IMR-90 (cell line): Measurements from ENCODE around the gene OBP2B. TPM values are rescaled to one million over a fixed set of nuclear protein-coding genes. Genes with fewer than 3 reads are reported as not detected.

Experiments used
- ATAC-seq: fragments of 200-7000 bp; cut with Tn5 transposase; 2 replicates; pipeline ENCODE4 v1.9.1; 2020; ENCODE audit warnings: low read depth, mild to moderate bottlenecking, moderate library complexity
- BruUV-seq: library from RNA; stranded (reverse); fragments of 400-500 nt; replicated peaks from 2 replicates; lab custom pipeline; 2021; lab: Mats Ljungman, UMichigan
- CTCF ChIA-PET: fragments of 300-600 bp; formaldehyde crosslinking; extraction: SDS; loops from one replicate; lab custom pipeline; 2021; ENCODE audit warnings: antibody characterized with exemption; lab: Yijun Ruan, JAX
- POLR2A ChIA-PET: fragments of 300-600 bp; sonication (Branson Sonifier 250); formaldehyde crosslinking; loops from one replicate; lab custom pipeline; 2022; ENCODE audit warnings: antibody characterized with exemption; ENCODE audit not compliant: unreplicated experiment; lab: Charles Lee
- DNase-seq: peaks from one replicate; pipeline ENCODE4 v3.0.0; 2013
- H2AFZ ChIP-seq: replicated peaks from 2 replicates; pipeline ENCODE3; 2013; ENCODE audit warnings: low read length, mild to moderate bottlenecking; ENCODE audit not compliant: poor library complexity
- H2AK5ac ChIP-seq: 2 replicates; pipeline ENCODE4 v1.6.1; 2013; ENCODE audit warnings: low read depth, low read length, inconsistent platforms
- H2AK9ac ChIP-seq: replicated peaks from 2 replicates; pipeline ENCODE3; 2013; ENCODE audit warnings: mild to moderate bottlenecking, low read depth, low read length, moderate library complexity; ENCODE audit not compliant: poor library complexity
- H2BK120ac ChIP-seq: 2 replicates; pipeline ENCODE4 v1.6.1; 2013; ENCODE audit warnings: low read depth, low read length, inconsistent platforms
- H2BK15ac ChIP-seq: 3 replicates; pipeline ENCODE4 v1.6.1; 2013; ENCODE audit warnings: low read depth, low read length, inconsistent platforms
- H2BK20ac ChIP-seq: 2 replicates; pipeline ENCODE4 v1.6.1; 2013; ENCODE audit warnings: low read depth, mild to moderate bottlenecking, inconsistent platforms, low read length, moderate library complexity
- H2BK5ac ChIP-seq: 2 replicates; pipeline ENCODE4 v1.6.1; 2013; ENCODE audit warnings: mild to moderate bottlenecking, low read depth, low read length, inconsistent platforms; ENCODE audit not compliant: poor library complexity, severe bottlenecking
- H3K14ac ChIP-seq: replicated peaks from 2 replicates; pipeline ENCODE4 v1.6.1; 2013; ENCODE audit warnings: low read depth, low read length, inconsistent platforms
- H3K18ac ChIP-seq: 2 replicates; pipeline ENCODE4 v1.6.1; 2013; ENCODE audit warnings: low read depth, low read length, control low read depth
- H3K23ac ChIP-seq: 2 replicates; pipeline ENCODE4 v1.6.1; 2013; ENCODE audit warnings: low read depth, low read length, inconsistent platforms
- H3K27ac ChIP-seq: 2 replicates; pipeline ENCODE4 v1.5.1; 2013; ENCODE audit warnings: mild to moderate bottlenecking, control low read depth, low read length; ENCODE audit not compliant: insufficient read depth
- H3K27me3 ChIP-seq: 2 replicates; pipeline ENCODE4 v1.6.1; 2013; ENCODE audit warnings: low read length; ENCODE audit not compliant: control insufficient read depth, insufficient read depth
- H3K36me3 ChIP-seq: 2 replicates; pipeline ENCODE4 v1.6.1; 2013; ENCODE audit warnings: low read length, mixed read lengths; ENCODE audit not compliant: control insufficient read depth, insufficient read depth
- H3K4ac ChIP-seq: 2 replicates; pipeline ENCODE4 v1.6.1; 2013; ENCODE audit warnings: low read depth, low read length, inconsistent platforms
- H3K4me1 ChIP-seq: 2 replicates; pipeline ENCODE4 v1.6.1; 2013; ENCODE audit warnings: low read length, mixed read lengths; ENCODE audit not compliant: control insufficient read depth, insufficient read depth
- H3K4me2 ChIP-seq: 2 replicates; pipeline ENCODE4 v1.6.1; 2013; ENCODE audit warnings: low read depth, mild to moderate bottlenecking, control low read depth, low read length, moderate library complexity
- H3K4me3 ChIP-seq: 2 replicates; pipeline ENCODE4 v1.5.1; 2013; ENCODE audit warnings: low read depth, mild to moderate bottlenecking, control low read depth, low read length, moderate library complexity; ENCODE audit not compliant: insufficient read depth
- H3K56ac ChIP-seq: 2 replicates; pipeline ENCODE4 v1.6.1; 2013; ENCODE audit warnings: low read length, inconsistent platforms; ENCODE audit not compliant: insufficient read depth; ENCODE audit errors: extremely low read depth
- H3K79me1 ChIP-seq, 2 experiments: 2 replicates each; pipeline ENCODE4 v1.6.1; 2013; ENCODE audit warnings: low read length in 2 of 2, inconsistent platforms in 1 of 2, low read depth in 1 of 2
- H3K9ac ChIP-seq: 2 replicates; pipeline ENCODE4 v1.6.1; 2013; ENCODE audit warnings: low read depth, low read length, control low read depth
- H3K9me1 ChIP-seq: 2 replicates; pipeline ENCODE4 v1.6.1; 2013; ENCODE audit warnings: low read length, inconsistent platforms; ENCODE audit not compliant: insufficient read depth
- H3K9me3 ChIP-seq: 2 replicates; pipeline ENCODE4 v1.6.1; 2013; ENCODE audit warnings: low read length; ENCODE audit not compliant: control insufficient read depth, insufficient read depth
- H4K20me1 ChIP-seq: 2 replicates; pipeline ENCODE4 v1.6.1; 2013; ENCODE audit warnings: low read length, inconsistent platforms; ENCODE audit not compliant: insufficient read depth
- H4K5ac ChIP-seq: 2 replicates; pipeline ENCODE4 v1.6.1; 2013; ENCODE audit warnings: mild to moderate bottlenecking, low read depth, low read length, control low read depth
- H4K8ac ChIP-seq, 2 experiments: 2 replicates each; pipeline ENCODE4 v1.6.1; 2013; ENCODE audit warnings: low read depth in 2 of 2, low read length in 2 of 2, control low read depth in 1 of 2, inconsistent platforms in 1 of 2
- H4K91ac ChIP-seq: 2 replicates; pipeline ENCODE4 v1.6.1; 2013; ENCODE audit warnings: low read depth, low read length, inconsistent platforms; ENCODE audit not compliant: insufficient read depth
- BHLHE40 ChIP-seq: fragments of 150-350 bp; IDR thresholded peaks from 2 replicates; pipeline ENCODE4 v1.6.1; 2016; ENCODE audit warnings: mild to moderate bottlenecking, low read depth, low read length
- CEBPB ChIP-seq: IDR thresholded peaks from 2 replicates; pipeline ENCODE4 v1.6.1; 2012; ENCODE audit warnings: low read depth, low read length, improper control_type of control experiment
- CHD1 ChIP-seq: IDR thresholded peaks from 2 replicates; pipeline ENCODE4 v1.6.1; 2012; ENCODE audit warnings: low read depth, low read length, improper control_type of control experiment
- CTCF ChIP-seq: conservative IDR thresholded peaks from 2 replicates; pipeline ENCODE4 v1.5.1; 2012; ENCODE audit warnings: mild to moderate bottlenecking, low read depth, low read length, improper control_type of control experiment
- ELK1 ChIP-seq: fragments of 150-350 bp; IDR thresholded peaks from 2 replicates; pipeline ENCODE4 v1.6.1; 2016; ENCODE audit warnings: low read depth, mild to moderate bottlenecking, low read length, moderate library complexity, borderline replicate concordance
- FOS ChIP-seq: fragments of 150-350 bp; IDR thresholded peaks from 2 replicates; pipeline ENCODE4 v1.6.1; 2016; ENCODE audit warnings: low read depth, low read length
- MAFK ChIP-seq: IDR thresholded peaks from 2 replicates; pipeline ENCODE4 v1.6.1; 2012; ENCODE audit warnings: low read depth, low read length, improper control_type of control experiment
- MAZ ChIP-seq: IDR thresholded peaks from 2 replicates; pipeline ENCODE4 v1.6.1; 2012; ENCODE audit warnings: low read depth, mild to moderate bottlenecking, low read length, improper control_type of control experiment, moderate library complexity, borderline replicate concordance
- MXI1 ChIP-seq: IDR thresholded peaks from 2 replicates; pipeline ENCODE4 v1.6.1; 2012; ENCODE audit warnings: low read depth, mild to moderate bottlenecking, low read length, moderate library complexity, borderline replicate concordance
- NFE2L2 ChIP-seq: fragments of 150-350 bp; IDR thresholded peaks from 2 replicates; pipeline ENCODE4 v1.6.1; 2016; ENCODE audit warnings: low read depth, mild to moderate bottlenecking, low read length
- POLR2A ChIP-seq: IDR thresholded peaks from 2 replicates; pipeline ENCODE4 v1.6.1; 2012; ENCODE audit warnings: mild to moderate bottlenecking, low read depth, low read length
- RAD21 ChIP-seq: IDR thresholded peaks from 2 replicates; pipeline ENCODE4 v1.6.1; 2012; ENCODE audit warnings: low read length, improper control_type of control experiment
- RCOR1 ChIP-seq: IDR thresholded peaks from 2 replicates; pipeline ENCODE4 v1.6.1; 2012; ENCODE audit warnings: mild to moderate bottlenecking, low read length, improper control_type of control experiment; ENCODE audit not compliant: insufficient replicate concordance
- RFX5 ChIP-seq: IDR thresholded peaks from 2 replicates; pipeline ENCODE4 v1.8.0; 2012; ENCODE audit warnings: low read depth, mild to moderate bottlenecking, low read length, moderate library complexity
- SMC3 ChIP-seq: fragments of 150-350 bp; IDR thresholded peaks from 2 replicates; pipeline ENCODE4 v1.6.1; 2016; ENCODE audit warnings: low read depth, mild to moderate bottlenecking, antibody characterized with exemption, low read length, moderate library complexity
- USF2 ChIP-seq: fragments of 150-350 bp; IDR thresholded peaks from 2 replicates; pipeline ENCODE4 v1.6.1; 2017; ENCODE audit warnings: mild to moderate bottlenecking, antibody characterized with exemption, low read length, low read depth
- WGBS, 2 experiments: methylation state at CpG; one replicate each; pipeline versions ENCODE4 v1.1.5 to v1.1.7; 2013; ENCODE audit warnings: missing lambda C conversion rate in 2 of 2; ENCODE audit not compliant: insufficient read length in 1 of 2; ENCODE audit errors: extremely low coverage in 2 of 2; 5-methylcytosine and 5-hydroxymethylcytosine counted together
- dilution Hi-C: fragments of 300-500 bp; cut with HindIII; formaldehyde crosslinking; loops from one replicate; pipeline ENCODE4 v1.14.3; 2018; ENCODE audit warnings: low sequenced_read_pairs; ENCODE audit not compliant: unreplicated experiment
- in situ Hi-C: fragments of 300-500 bp; cut with MboI; formaldehyde crosslinking; loops from 3 replicates; pipeline ENCODE4 v1.14.3; 2019; ENCODE audit warnings: low sequenced_read_pairs, inconsistent platforms, mixed read lengths
- intact Hi-C: fragments of 100-400 bp; cut with micrococcal nuclease; formaldehyde crosslinking; loops from 2 replicates; pipeline ENCODE4 v1.10.0; 2022
- polyA plus RNA-seq, 3 experiments: library from polyadenylated mRNA; depleted of rRNA; stranded (reverse); fragments of >200 nt; gene quantifications; 2 replicates each; pipeline ENCODE4 v1.2.3, GENCODE V29; 2012; ENCODE audit warnings: low replicate concordance in 1 of 3
- total RNA-seq: library from RNA; depleted of rRNA; stranded (reverse); fragments of >200 nt; gene quantifications from 2 replicates; pipeline ENCODE4 v1.2.3, GENCODE V29; 2012

OBP2B gene
- total and polyA plus RNA-seq, 2 of the 4 experiments (the other 2 are of a cell fraction): not detected

GRCh38 chr9:133191989-133192388 is 17.1 kb downstream of the OBP2B start:
- Histone ChIP-seq H3K14ac (no peak overlapping the region), H3K9me3 (peaks cover 2% of the 10 kb centered on the region; the same call in 1 of the 2 replicates), H3K79me1 (no peaks in the 10 kb centered on the region), H3K4me1 (no peaks in the 10 kb centered on the region), H3K18ac (no peak overlapping the region), H2BK120ac (no peak overlapping the region), H3K9me1 (no peaks in the 10 kb centered on the region), H4K8ac (no peak overlapping the region), H4K91ac (no peak overlapping the region), H3K4ac (no peak overlapping the region), H4K20me1 (no peaks in the 10 kb centered on the region), H3K36me3 (no peaks in the 10 kb centered on the region), H3K9ac (no peak overlapping the region), H3K27me3 (peaks cover 20% of the 10 kb centered on the region), H3K56ac (no peak overlapping the region), H2AK9ac (no peak overlapping the region), H4K5ac (no peak overlapping the region), H3K23ac (no peak overlapping the region), H3K27ac (no peak overlapping the region), H2BK5ac (no peak overlapping the region), H2AFZ (no peak overlapping the region), H2BK20ac (no peak overlapping the region), H2AK5ac (no peak overlapping the region), H3K4me3 (no peak overlapping the region), H3K4me2 (no peak overlapping the region), H2BK15ac (no peak overlapping the region)
- no CpG with 5 or more reads among the region's 7 CpGs for WGBS, 2 experiments
- in situ Hi-C loops: no loop called here
- TF ChIP-seq MAZ: no peak
- TF ChIP-seq FOS: no peak
- TF ChIP-seq BHLHE40: no peak
- TF ChIP-seq NFE2L2: no peak
- no peak for TF ChIP-seq SMC3
- no peak for TF ChIP-seq POLR2A
- no peak for TF ChIP-seq USF2
- no peak for TF ChIP-seq MAFK
- no peak for TF ChIP-seq RFX5
- no peak for TF ChIP-seq MXI1
- TF ChIP-seq ELK1: no peak
- TF ChIP-seq RCOR1: no peak
- no peak for TF ChIP-seq CTCF
- no peak for TF ChIP-seq CEBPB
- no peak for TF ChIP-seq RAD21
- no peak for TF ChIP-seq CHD1
- ATAC-seq (no peak), DNase-seq (no peak)
- POLR2A ChIA-PET: no interaction called here
- no TSS peak for BruUV-seq
- dilution Hi-C loops: no loop called here
- CTCF ChIA-PET: no interaction called here
- intact Hi-C loops: no loop called here
